Fibroblast of pulmonary artery (primary cell): ENCODE results near the gene COL24A1.
"Not testable (repeated sequence)": the region's sequence is repeated elsewhere in the genome, so short reads cannot be mapped to it uniquely, and the experiment has no call there.

Source experiments
- DNase-seq: peaks from one replicate; pipeline ENCODE4 v3.0.0-alpha.2; 2010; ENCODE audit warnings: low read depth
- H3K4me3 ChIP-seq: replicated peaks from 2 replicates; pipeline ENCODE4 v1.5.1; 2011; ENCODE audit warnings: low read depth, mild to moderate bottlenecking, control low read depth, low read length, moderate library complexity
- TF ChIP-seq, protein P1 (sequence below): IDR thresholded peaks from 2 replicates; pipeline ENCODE4 v1.5.1; 2011; ENCODE audit warnings: mild to moderate bottlenecking, control low read depth, low read length, inconsistent platforms; ENCODE audit errors: missing control alignments

COL24A1 gene

DNA sequence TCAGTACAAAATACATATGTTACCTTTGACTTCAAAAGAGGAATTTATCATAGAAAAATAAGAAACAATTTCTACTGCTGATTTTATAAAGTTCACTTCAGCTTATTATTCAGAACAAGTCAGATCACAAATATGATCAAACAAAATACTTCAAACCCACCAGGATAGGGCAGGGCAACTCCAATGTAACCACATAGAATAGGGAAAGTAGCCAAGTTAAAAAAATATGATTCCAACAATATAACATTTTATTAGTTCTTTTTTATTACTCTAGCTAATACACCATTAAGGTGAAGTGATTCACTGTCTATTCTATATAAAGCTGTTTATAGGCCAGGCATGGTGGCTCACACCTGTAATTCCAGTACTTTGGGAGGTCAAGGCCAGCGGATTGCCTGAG lies 393.8 kb downstream of the COL24A1 start:
- DNase-seq = no peak
- TF ChIP-seq, protein P1, sequence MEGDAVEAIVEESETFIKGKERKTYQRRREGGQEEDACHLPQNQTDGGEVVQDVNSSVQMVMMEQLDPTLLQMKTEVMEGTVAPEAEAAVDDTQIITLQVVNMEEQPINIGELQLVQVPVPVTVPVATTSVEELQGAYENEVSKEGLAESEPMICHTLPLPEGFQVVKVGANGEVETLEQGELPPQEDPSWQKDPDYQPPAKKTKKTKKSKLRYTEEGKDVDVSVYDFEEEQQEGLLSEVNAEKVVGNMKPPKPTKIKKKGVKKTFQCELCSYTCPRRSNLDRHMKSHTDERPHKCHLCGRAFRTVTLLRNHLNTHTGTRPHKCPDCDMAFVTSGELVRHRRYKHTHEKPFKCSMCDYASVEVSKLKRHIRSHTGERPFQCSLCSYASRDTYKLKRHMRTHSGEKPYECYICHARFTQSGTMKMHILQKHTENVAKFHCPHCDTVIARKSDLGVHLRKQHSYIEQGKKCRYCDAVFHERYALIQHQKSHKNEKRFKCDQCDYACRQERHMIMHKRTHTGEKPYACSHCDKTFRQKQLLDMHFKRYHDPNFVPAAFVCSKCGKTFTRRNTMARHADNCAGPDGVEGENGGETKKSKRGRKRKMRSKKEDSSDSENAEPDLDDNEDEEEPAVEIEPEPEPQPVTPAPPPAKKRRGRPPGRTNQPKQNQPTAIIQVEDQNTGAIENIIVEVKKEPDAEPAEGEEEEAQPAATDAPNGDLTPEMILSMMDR = no peak

DNA sequence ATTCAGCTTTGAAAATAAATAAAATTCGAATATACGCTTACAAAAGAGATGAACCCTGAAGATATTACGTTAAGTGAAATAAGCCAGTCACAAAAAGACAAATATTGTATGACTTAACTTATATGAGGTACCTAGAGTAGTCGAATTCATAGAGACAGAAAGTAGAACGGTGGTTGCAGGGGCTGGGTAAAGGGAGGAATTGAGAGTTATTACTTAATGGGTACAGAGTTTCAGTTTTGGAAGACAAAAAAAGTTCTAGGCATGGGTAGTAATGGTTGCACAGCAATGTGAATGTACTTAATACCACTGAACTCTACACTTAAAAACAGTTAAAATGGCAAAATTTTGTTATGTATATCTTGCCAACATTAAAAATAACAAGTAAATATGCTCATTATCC lies 399.7 kb downstream of the COL24A1 start:
- H3K4me3 ChIP-seq = no peak overlapping the region
- TF ChIP-seq, protein P1 = no peak
- no peak for DNase-seq

More for the DNA sequence above, 393.8 kb downstream of the COL24A1 start:
- no peak overlapping the region for H3K4me3 ChIP-seq

DNA sequence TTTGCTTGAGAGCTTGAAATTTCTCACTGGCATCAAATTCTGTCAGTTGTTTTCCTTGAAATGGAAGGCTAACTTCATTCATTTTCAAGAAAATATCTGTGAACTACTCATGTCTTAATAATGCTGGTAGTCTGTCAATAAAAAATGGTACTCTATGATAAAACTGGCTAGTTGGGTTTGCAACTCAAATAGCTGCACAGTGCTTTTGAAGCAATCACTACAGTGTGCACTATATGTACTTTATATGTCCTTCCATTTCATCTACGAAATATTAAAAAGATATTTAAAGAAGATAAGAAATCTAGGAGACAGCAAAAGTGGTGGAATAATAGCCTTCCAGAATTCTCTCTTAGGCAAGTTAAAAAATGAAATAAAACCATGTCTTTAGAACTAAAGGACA lies 408.5 kb downstream of the COL24A1 start:
- no peak overlapping the region for H3K4me3 ChIP-seq
- TF ChIP-seq, protein P1 = no peak
- no peak for DNase-seq

DNA sequence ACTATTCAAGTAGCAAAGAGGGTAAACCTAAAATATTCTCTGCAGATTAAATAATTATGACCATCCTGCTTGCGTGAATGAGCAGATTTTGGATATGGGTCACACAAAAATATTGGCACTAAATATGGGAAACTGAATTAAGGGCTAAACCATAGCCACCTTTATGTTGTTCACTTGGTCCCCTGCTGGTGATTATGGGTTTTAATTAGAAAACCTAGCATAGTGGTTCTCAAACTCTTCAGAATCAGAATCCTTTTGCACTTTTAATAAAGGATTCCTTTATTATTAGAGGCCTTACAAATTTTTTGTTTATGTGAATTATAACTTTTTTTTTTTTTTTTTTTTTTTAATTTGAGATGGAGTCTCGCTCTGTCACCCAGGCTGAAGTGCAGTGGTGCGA lies 409.8 kb downstream of the COL24A1 start:
- TF ChIP-seq, protein P1 = no peak
- DNase-seq = no peak
- no peak overlapping the region for H3K4me3 ChIP-seq

DNA sequence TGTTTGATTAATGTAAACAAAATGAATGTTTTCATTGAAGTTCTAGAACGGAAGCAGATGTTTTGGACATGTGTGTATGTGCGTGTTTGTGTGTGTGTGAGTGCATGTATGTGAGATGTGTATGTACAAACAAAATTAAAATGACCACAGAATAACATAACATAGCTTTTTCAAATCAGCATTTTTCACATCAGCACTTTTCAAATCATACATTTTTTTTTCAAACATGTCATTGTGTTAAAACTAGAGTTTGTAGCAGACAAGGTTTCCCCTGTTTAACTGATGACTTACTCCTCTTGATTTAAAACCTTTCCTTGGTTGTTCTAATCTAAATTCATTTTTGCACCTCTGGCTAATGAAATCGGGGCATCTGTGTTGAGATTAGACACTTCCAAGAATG lies 412.8 kb downstream of the COL24A1 start:
- no peak overlapping the region for H3K4me3 ChIP-seq
- no peak for DNase-seq
- TF ChIP-seq, protein P1 = no peak

DNA sequence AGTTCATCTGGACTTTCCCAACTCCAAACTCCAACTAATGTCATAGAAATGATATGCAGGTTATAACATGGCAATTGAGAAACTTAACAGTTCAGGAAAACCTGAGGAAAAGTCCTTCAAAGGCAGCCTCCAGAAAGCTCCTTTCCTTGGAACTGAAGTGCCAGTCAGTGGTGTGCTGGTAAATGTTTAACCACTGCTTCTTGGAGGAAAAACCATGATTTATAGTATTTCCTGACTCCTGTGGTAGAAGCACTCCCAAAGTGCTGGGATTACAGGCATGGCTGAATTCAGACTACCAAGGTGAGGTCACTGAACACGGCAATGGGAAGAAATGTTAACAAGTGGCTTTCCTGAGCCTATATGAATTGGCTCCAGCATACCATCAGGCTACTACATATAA lies 421.6 kb downstream of the COL24A1 start:
- no peak for DNase-seq
- no peak overlapping the region for H3K4me3 ChIP-seq
- TF ChIP-seq, protein P1 = no peak

DNA sequence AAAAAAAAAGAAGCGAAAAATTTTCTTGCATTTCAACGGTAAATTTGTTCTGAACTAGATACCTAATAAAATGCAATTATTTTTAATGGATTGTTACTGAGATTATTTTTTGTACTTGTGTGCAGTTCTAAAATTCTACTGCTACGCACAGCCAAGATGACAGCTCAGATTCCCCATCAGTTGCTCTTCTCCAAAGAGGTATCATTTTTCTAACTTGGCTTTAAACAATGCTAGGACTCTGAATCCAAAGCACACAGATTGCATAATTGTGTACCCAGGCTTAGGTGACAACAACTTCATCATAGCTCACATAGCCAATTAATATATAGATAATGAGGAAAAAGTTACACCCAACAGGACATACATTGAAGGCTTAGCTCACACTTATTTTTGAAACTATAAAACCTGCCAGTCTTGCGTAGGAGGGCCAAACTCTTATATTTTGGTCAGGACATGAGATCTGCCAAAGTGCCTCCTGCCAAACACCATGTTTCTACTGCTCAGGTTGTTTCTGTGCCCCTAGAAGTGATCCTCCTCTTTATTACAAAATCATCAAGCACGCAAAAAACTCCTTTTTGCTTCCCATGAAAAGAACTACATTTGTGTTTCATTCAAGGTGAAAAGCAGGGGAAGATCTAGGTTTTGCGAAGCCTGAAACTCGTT lies 437.8 kb downstream of the COL24A1 start:
- no peak overlapping the region for H3K4me3 ChIP-seq
- TF ChIP-seq, protein P1 = no peak
- no peak for DNase-seq

DNA sequence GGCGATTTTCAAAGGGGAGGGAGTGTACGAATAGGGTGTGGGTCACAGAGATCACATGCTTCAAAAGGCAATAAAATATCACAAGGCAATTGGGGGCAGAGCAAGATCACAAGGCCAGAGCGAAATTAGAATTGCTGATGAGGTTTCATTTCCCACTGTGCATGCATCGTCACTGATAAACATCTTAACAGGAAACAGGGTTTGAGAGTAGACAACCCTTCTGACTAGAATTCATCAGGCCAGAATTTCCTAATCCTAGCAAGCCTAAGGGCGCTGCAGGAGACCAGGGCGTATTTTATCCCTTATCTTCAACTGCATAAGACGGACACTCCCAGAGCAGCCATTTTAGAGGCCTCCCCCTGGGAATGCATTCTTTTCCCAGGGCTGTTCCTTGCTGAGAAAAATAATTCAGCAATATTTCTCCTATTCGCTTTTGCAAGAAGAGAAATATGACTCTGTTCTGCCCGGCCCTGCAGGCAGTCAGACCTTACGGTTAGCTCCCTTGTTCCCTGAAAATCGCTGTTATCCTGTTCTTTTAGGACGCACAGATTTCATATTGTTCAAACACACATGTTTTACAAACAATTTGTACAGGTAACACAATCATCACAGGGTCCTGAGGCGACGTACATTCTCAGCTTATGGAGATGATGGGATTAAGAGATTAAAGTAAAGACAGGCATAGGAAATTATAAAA lies 442.0 kb downstream of the COL24A1 start:
- H3K4me3 ChIP-seq, DNase-seq: not testable (repeated sequence)
